ENCODE measurements around the gene WSCD2.

DNA sequence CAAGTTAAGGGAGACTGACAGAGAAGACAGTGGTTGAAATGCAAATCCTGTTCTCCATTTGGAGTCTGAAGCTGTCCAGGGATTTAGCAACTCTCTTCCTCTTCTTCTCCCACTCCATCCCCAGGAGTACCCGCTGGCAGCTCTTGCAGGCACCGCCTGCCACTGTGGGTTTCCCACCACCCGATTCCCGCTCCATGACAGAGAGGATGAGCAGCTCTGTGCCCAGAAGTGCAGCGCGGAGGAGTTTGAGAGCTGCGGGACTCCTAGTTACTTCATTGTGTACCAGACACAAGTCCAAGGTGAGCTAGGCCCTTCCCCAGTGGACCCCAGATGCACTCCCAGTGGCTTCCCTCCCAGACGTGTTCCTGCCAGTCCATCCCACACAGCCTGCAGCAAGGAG, 97.8 kb downstream of the WSCD2 start:
- TF ChIP-seq, protein P1, sequence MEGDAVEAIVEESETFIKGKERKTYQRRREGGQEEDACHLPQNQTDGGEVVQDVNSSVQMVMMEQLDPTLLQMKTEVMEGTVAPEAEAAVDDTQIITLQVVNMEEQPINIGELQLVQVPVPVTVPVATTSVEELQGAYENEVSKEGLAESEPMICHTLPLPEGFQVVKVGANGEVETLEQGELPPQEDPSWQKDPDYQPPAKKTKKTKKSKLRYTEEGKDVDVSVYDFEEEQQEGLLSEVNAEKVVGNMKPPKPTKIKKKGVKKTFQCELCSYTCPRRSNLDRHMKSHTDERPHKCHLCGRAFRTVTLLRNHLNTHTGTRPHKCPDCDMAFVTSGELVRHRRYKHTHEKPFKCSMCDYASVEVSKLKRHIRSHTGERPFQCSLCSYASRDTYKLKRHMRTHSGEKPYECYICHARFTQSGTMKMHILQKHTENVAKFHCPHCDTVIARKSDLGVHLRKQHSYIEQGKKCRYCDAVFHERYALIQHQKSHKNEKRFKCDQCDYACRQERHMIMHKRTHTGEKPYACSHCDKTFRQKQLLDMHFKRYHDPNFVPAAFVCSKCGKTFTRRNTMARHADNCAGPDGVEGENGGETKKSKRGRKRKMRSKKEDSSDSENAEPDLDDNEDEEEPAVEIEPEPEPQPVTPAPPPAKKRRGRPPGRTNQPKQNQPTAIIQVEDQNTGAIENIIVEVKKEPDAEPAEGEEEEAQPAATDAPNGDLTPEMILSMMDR (conservative IDR thresholded peaks at IDR 0.05; ENCODE audit: low read length) = no peak
- TF ChIP-seq EZH2phosphoT487 (IDR thresholded peaks at IDR 0.05; ENCODE audit: borderline replicate concordance, low read depth, low read length) = no peak
